CD4-positive, alpha-beta T cell treated with Interleukin-15 for 4 hours (primary cell): ENCODE measurements around the gene SEMA3D.

Experiments used
- DNase-seq: peaks from one replicate; pipeline ENCODE4 v3.0.0-alpha.2; 2020; ENCODE audit warnings: low spot score

SEMA3D gene

DNA sequence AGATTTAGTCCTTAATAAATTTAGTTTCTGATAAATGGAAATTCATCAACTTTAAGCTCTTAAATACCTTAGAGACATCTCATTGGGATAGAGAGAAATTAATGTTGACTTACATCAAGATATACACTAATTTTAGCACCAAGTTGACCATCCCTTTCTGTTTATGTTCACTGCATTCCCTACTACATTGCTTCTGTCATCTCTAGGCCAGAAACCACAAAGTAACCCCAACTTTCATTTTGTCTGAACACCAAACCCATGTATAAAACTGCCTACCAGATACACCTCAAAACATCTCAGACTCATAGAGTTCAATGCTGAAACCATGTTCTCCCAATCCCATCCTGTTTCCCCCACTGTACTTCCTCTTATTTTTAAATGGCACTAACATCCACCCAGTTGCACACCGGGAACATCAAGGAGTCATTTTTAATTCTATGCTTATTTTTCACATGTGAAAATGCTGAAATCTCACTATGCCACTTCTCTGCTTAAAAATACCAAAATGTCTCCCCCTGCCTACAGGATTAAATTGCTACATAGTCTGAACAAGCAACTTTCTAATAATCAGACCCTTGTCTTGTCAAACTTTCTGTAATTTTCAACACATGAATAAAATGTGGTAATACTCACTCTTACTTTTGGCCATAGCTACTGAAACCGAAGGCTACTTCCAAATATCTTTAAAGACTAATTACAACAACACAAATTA is 201.6 kb downstream of the SEMA3D start:
- DNase-seq, result no peak

DNA sequence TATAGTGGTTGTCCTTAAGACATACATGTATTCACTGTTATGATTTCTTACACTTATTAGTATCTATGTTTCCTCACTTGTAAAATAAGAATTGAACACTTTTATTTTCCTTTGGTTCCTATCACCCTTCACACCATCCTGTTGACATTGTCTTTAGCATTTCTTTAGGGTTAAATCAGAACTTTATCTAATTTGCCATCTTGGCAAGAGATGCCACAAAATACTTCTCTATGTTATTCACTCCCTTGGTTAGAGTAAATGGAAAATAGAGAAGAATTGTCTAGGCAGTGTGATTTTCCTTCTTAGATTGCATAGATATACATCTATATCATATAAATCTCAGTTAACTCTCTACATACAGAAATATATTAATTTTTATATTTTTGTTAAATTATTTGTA is 204.7 kb downstream of the SEMA3D start:
- DNase-seq, result no peak

DNA sequence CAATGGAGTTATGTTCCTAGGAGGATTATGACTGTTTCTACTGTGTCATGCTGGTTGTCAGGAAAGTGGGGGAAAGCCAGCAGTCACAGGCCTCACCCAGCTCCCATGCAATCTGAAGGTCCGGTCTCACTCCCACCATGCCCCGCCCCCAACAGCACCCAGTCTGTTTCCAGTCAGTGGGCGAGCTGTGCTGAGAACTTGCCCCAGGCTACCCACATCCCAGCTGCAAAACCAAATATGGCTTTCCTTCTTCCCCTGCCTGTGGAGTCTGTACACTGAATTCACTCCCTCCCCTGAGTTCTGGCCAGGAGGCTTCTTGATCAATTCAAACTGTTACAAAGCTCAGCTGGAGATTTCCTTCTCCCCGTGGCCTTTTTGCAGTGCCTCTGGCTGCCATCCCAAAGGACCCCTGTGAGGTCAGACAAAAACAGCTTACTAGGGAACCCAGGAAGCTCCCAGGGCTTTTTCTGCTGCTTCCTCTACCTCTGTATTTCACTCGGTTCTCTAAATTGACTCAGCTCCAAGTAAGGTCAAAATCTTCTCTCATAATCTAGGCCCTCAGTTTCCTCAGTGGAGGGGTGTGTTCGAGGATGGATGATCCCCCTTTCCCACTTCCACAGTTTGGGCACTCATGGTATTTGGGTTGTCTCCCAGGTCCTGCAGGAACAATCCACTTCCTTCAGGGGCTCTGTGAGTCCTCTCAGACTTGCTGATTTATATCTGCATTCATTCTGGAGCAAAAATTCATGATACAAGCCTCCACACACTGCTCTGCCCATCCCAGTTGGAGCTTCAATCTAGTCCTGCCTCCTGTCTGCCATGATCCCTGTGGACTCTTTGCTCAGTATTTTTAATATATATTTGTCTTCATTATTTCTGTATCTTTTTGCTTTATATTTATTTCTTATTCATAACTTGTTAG is 205.5 kb downstream of the SEMA3D start:
- no peak for DNase-seq

DNA sequence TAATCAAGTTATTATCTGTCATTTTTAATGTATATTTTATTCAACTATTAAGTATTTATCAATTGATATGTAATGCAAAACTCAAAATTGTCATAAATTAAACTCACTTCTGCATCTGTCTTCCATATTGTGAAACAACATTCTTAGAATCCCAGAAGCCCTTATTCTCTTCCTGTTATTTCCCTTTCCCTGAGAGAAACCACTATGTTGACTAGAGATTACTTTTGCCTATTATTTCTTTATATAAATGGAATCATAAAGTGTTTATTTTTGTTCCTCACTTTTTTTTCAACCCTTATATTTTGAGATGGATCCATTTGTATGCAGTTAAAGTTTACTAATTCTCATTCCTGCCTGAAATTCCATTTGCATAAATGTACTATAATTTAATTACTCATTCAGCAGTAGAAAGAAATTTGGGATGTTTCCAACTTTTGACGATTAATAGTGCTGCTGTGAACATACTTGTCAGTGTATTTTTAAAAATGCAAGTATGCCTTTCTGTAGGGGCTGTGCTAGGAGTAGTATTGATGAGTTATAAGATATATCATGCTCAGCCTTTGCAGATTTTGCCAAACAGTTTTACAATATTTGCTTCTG is 211.2 kb downstream of the SEMA3D start:
- DNase-seq, result no peak

DNA sequence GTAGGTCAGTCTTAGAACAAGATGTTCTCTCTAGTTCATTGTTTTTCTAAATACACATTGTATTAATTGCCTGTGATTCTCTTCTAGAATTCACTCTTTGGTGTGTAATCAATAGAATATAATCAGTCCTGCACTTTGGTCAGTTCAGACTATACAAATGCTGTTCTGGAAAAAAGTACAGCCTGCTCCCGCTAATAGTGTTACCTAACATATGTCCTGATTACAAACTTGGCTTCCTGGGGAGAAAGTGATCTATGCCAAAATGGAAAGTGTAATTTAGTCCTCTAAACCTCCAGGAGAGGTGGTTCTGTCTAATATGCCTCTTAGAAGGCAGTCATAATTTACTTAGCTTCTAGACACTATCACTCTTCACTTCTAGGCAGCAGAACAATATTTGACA is 215.5 kb downstream of the SEMA3D start:
- no peak for DNase-seq

DNA sequence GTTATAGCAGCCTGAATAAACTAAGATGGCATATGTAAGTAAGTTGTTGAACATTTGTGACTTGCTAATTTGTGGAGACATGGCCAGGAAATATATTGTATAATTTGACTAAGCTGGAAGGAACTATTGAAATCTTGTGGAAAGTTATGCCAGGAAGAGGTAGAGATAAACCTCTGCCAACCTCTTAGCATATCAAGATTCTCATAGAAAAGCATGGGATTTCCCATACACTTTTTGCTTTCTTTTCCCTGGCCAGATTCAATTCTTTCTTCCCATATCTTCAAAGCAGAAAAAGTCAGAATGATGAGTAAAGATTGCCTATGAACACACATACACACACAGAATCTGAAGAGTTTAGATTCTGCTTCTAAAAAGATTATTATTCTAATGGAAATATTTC is 216.2 kb downstream of the SEMA3D start:
- no peak for DNase-seq

DNA sequence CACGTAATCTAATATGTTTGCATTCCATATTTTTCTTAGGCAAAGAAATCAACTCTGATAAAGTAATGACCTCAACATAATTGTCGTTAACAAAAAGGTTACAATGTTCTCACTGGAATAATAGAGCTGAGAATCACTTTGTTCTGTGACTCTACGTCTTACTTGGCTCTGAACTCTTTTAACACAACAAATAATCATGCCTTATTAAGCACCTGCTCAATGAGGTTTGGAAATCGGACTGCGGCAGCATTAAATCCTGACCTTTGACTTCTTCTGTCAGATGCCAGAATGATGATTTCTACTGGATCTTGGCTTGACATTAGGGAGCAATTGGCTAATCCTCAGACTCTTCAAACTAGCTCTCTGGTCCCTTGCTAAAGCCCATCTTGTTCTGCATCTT is 233.6 kb downstream of the SEMA3D start:
- no peak for DNase-seq

DNA sequence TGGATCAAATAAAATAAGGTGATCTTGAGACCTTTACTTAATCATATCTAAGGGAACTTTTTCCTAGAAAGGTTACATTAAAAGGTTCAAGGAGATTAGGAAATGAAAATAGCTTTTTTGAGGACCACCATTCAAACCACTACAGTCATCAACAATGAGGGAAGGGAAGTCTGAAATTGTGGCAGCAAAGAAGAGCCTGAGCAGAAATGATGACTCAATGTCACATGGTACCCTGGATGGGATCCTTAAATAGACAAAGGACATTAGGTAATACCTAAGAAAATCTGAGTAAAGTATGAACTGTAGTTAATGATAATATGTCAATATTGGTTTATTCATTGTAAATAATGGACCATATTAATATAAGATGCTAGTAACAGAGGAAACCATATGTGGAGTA is 236.0 kb downstream of the SEMA3D start:
- DNase-seq, result no peak

DNA sequence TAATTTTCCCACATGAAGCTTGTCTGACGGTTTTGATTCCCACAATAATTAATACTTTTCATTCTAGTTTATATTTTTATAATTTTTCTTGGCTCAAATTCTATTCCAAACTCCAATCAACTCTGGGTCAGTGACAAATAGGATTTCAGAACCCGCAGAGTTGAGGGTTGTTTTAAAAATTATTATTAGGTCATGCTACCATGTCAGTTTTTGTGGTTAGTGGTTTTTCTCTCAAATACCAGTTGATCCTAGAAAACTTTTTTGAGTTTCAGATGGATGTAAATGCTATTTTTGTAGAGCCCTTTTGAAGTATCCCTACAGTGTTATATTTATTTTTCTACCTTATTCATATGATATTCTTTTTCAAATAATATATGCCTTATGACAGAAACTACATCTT is 237.4 kb downstream of the SEMA3D start:
- no peak for DNase-seq

DNA sequence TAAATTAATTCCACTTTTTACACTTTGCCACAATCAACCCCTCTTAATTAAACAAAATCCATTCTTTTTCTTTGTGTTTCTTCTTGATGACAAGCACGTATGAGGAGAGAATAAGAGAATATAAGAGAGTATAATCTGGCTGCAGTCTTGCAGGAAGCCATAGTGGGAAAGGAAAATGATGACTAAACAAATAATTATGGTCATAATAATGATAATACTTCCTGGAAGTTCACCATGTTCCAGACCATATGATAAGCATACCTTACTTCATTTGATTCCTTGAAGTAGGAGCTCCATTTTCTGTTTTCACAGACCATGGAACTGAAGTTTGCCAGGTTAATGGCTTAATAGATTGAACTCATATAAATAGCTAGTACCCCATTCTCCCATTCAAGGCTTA is 237.8 kb downstream of the SEMA3D start:
- no peak for DNase-seq

DNA sequence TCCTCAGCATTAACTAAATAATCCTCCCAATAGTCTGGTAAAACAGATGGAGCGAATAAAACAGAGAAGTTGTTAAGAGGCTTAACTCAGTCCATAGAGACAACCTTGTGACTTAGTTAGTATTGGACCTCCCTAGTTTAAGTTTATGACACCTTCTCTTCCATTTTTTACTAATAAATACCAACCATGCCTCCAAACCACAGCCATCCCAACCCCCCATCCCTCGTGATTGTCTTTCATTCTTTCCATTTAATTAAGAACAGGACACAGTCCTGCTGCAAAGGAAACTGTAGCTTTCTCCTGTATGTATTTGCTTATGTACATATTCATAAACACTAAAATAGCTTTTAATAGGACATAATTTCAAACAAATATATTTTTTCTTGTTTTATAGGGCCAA is 238.2 kb downstream of the SEMA3D start:
- DNase-seq, result no peak

DNA sequence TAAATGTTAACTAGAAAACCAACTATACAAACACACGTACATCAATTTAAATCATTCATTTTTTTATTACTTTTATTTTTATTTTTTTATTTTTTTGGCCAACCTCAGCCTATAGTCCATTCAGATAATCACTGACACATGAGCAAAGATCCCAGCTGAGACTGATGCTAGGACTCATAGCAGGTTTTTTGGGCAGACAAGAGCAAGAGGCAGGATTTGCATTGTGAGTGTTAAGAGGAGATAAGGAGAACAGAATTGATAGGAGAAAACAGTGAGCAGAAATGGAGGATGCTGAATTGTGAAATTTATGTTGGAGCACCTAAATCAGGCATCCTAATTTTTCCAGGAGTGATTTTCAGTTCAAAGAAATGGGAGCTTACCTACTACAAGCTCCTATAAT is 240.3 kb downstream of the SEMA3D start:
- no peak for DNase-seq
